AG09309 (cell line): ENCODE measurements around the gene MEIS2.

Experiments
- DNase-seq: peaks from one replicate; pipeline ENCODE4 v3.0.0-alpha.2; 2010; ENCODE audit warnings: low read depth
- H3K4me3 ChIP-seq: 2 replicates; pipeline ENCODE4 v1.5.1; 2011; ENCODE audit warnings: mild to moderate bottlenecking, low read depth, low read length, moderate library complexity; ENCODE audit not compliant: control insufficient read depth
- CTCF ChIP-seq: IDR thresholded peaks from 2 replicates; pipeline ENCODE4 v1.5.1; 2011; ENCODE audit warnings: mild to moderate bottlenecking, low read depth, low read length, inconsistent platforms; ENCODE audit not compliant: insufficient read depth, control insufficient read depth; ENCODE audit errors: missing control alignments

The MEIS2 gene

GRCh38 chr15:36875740-36876334 is 224.5 kb downstream of the MEIS2 start:
- DNase-seq, result no peak
- no peak overlapping the region for H3K4me3 ChIP-seq
- TF ChIP-seq CTCF, result no peak

- no peak overlapping the region for H3K4me3 ChIP-seq
- no peak for DNase-seq
- no peak for TF ChIP-seq CTCF
Measured at GRCh38 chr15:36874930-36875329, 225.4 kb downstream of the MEIS2 start.

GRCh38 chr15:36867436-36867835 is 232.9 kb downstream of the MEIS2 start:
- no peak for TF ChIP-seq CTCF
- DNase-seq, result no peak
- no peak overlapping the region for H3K4me3 ChIP-seq

- DNase-seq, result no peak
- TF ChIP-seq CTCF, result no peak
- H3K4me3 ChIP-seq, result no peak overlapping the region
Measured at GRCh38 chr15:36866896-36867295, 233.5 kb downstream of the MEIS2 start.

- H3K4me3 ChIP-seq, result no peak overlapping the region
- TF ChIP-seq CTCF, result no peak
- no peak for DNase-seq
Measured at GRCh38 chr15:36863570-36863969, 236.8 kb downstream of the MEIS2 start.

GRCh38 chr15:36860792-36861191 is 239.6 kb downstream of the MEIS2 start:
- DNase-seq, result no peak
- no peak overlapping the region for H3K4me3 ChIP-seq
- TF ChIP-seq CTCF, result no peak

GRCh38 chr15:36858423-36858822 is 241.9 kb downstream of the MEIS2 start:
- no peak for DNase-seq
- H3K4me3 ChIP-seq, result no peak overlapping the region
- no peak for TF ChIP-seq CTCF
